Mucosa of descending colon (tissue), 3 donors: ENCODE data around the gene TM4SF1. TPM values are rescaled to one million over a fixed set of nuclear protein-coding genes. Genes with fewer than 3 reads are reported as not detected.

Experiments
- ATAC-seq: fragments of 200-7000 bp; cut with Tn5 transposase; one replicate; pipeline ENCODE4 v1.9.1; 2020; ENCODE audit warnings: mild to moderate bottlenecking, moderate library complexity
- DNase-seq, 3 donors: peaks; one replicate each; pipeline ENCODE4 v3.0.0-alpha.2; 2020
- H3K36me3 ChIP-seq: fragments of 200-600 bp; one replicate; pipeline ENCODE4 v1.8.0; 2021; ENCODE audit warnings: low read depth, mild to moderate bottlenecking
- H3K4me1 ChIP-seq: fragments of 200-600 bp; one replicate; pipeline ENCODE4 v1.8.0; 2021; ENCODE audit warnings: low read depth, mild to moderate bottlenecking
- H3K4me3 ChIP-seq: fragments of 200-600 bp; one replicate; pipeline ENCODE4 v1.8.0; 2021; ENCODE audit warnings: mild to moderate bottlenecking
- H3K9me3 ChIP-seq: fragments of 200-600 bp; one replicate; pipeline ENCODE4 v1.8.0; 2021; ENCODE audit warnings: mild to moderate bottlenecking
- CTCF ChIP-seq: fragments of 200-600 bp; IDR thresholded peaks from one replicate; pipeline ENCODE4 v1.8.0; 2022; ENCODE audit warnings: antibody characterized with exemption, mild to moderate bottlenecking
- intact Hi-C, 2 donors: fragments of 100-400 bp; cut with DNase I in 1 of 2; cut with micrococcal nuclease in 1 of 2; formaldehyde crosslinking; loops; one replicate each; pipeline versions ENCODE4 v1.11.0 to v1.11.1; 2022; cut with DNase I, micrococcal nuclease
- total RNA-seq, 3 donors: library from RNA; stranded (reverse); fragmentation: NEBNext Ultra II Directional in 2 of 3; extraction: Animal tissue kit (Norgen Biotek cat#: 25700) in 2 of 3; gene quantifications; one replicate each; pipeline versions ENCODE4 v1.2.1 to v1.2.4, GENCODE V29; 2021 to 2023
- donor health status: DM: no; HTN: no; CAD: no; lungs with moderate emphysema.
- donor health status: DM: no; HTN: no; CAD: no.
- donor health status: DM: no; HTN: yes; CAD: no.

The TM4SF1 gene
- total RNA-seq, 3 donors from 2014 or later, result 22.7 to 87.8 (median 24.9) TPM

- no peak for TF ChIP-seq CTCF
- no peaks in the 10 kb centered on the region for H3K4me1 ChIP-seq
- H3K4me3 ChIP-seq, result no peak overlapping the region
- ATAC-seq, result no peak
- H3K36me3 ChIP-seq, result no peaks in the 10 kb centered on the region
- no peak for DNase-seq
- intact Hi-C loops, result no loop called here
- no peaks in the 10 kb centered on the region for H3K9me3 ChIP-seq
Observed at GRCh38 chr3:149417727-149418126, 40.3 kb upstream of the TM4SF1 start.

GRCh38 chr3:149417174-149417573 is 39.7 kb upstream of the TM4SF1 start:
- no peak overlapping the region for H3K4me3 ChIP-seq
- no peak for DNase-seq
- no peaks in the 10 kb centered on the region for H3K36me3 ChIP-seq
- TF ChIP-seq CTCF, result no peak
- intact Hi-C loops, result no loop called here
- H3K4me1 ChIP-seq, result no peaks in the 10 kb centered on the region
- H3K9me3 ChIP-seq, result no peaks in the 10 kb centered on the region
- ATAC-seq, result no peak

GRCh38 chr3:149415484-149415883 is 38.0 kb upstream of the TM4SF1 start:
- Histone ChIP-seq H3K36me3 (no peaks in the 10 kb centered on the region), H3K9me3 (no peaks in the 10 kb centered on the region), H3K4me3 (no peak overlapping the region), H3K4me1 (no peaks in the 10 kb centered on the region)
- ATAC-seq, result no peak
- no peak for DNase-seq
- intact Hi-C loops, result no loop called here
- TF ChIP-seq CTCF, result no peak

DNA sequence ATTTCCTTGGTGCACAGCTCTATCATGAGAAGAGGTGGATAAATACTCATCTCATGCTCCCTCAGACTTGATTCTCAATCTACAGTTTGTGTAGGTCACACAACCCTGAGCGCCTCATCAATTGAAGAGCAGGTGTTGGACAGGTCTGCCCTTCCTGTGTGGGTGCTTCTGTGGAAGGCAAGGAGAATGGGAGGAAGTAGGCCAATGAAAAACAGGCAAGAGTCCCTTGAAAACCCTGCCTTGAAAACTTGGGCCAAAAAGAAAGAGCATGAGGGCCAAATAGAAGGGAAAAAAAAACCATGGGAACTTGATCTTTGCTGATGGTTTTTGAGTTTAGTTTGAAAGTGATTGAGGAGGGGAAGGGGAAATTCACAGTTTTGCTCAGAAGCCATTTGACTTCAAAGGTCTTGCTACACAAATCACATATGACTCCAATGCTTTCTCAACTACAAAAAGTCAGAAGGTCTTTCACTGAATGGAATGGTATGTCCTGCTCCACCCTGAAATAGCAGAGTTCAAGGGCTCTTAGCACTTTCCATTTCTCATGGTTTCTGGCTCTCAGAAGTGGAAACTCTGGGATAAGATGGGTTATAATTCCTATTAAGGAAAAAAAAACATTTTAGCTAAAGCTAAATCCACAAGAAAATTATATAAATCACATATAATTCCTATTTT is 37.2 kb upstream of the TM4SF1 start:
- TF ChIP-seq CTCF, result no peak
- Histone ChIP-seq H3K4me1 (no peaks in the 10 kb centered on the region), H3K9me3 (no peaks in the 10 kb centered on the region), H3K36me3 (no peaks in the 10 kb centered on the region), H3K4me3 (no peak overlapping the region)
- intact Hi-C loops, result no loop called here
- DNase-seq (no peak), ATAC-seq (no peak)

GRCh38 chr3:149411583-149411982 is 34.1 kb upstream of the TM4SF1 start:
- no peak for DNase-seq
- no peak for ATAC-seq
- intact Hi-C loops, result no loop called here

More at GRCh38 chr3:149411583-149411982, 34.1 kb upstream of the TM4SF1 start:
- Histone ChIP-seq H3K4me1 (no peaks in the 10 kb centered on the region), H3K4me3 (no peak overlapping the region), H3K36me3 (no peaks in the 10 kb centered on the region), H3K9me3 (no peaks in the 10 kb centered on the region)
- no peak for TF ChIP-seq CTCF
